ENCODE results near the gene MORC2. TPM values are rescaled to one million over a fixed set of nuclear protein-coding genes. Genes with fewer than 3 reads are reported as not detected.

MORC2 gene
- total RNA-seq, 1 experiment from 2014 or later, result 32.4 TPM

Other genes with a start within 250 kb of the MORC2 start
- gene TUG1, start 491 bp upstream of the MORC2 start, total RNA-seq (2014; rRNA removed; shearing (Covaris generic); ENCODE audit: low replicate concordance), result 17.5 and 18.7 TPM in 2 replicates
- 26.0 and 37.7 TPM in 2 replicates for gene SMTN, start 112.5 kb upstream of the MORC2 start, total RNA-seq (2014; rRNA removed; shearing (Covaris generic); ENCODE audit: low replicate concordance)
- gene SELENOM, start 138.8 kb upstream of the MORC2 start, total RNA-seq (2014; rRNA removed; shearing (Covaris generic); ENCODE audit: low replicate concordance), result 72.5 and 98.8 TPM in 2 replicates
- gene INPP5J, start 154.2 kb upstream of the MORC2 start, total RNA-seq (2014; rRNA removed; shearing (Covaris generic); ENCODE audit: low replicate concordance), result not detected in 2 replicates
- gene PLA2G3, start 171.7 kb upstream of the MORC2 start, total RNA-seq (2014; rRNA removed; shearing (Covaris generic); ENCODE audit: low replicate concordance), result not detected in 2 replicates
- 39.1 and 46.0 TPM in 2 replicates for gene RNF185, start 191.4 kb upstream of the MORC2 start, total RNA-seq (2014; rRNA removed; shearing (Covaris generic); ENCODE audit: low replicate concordance)
- 5.3 and 7.9 TPM in 2 replicates for gene LIMK2, start 243.5 kb upstream of the MORC2 start, total RNA-seq (2014; rRNA removed; shearing (Covaris generic); ENCODE audit: low replicate concordance)